SK-N-SH treated with all-trans-retinoic acid at 6 μM for 48 hours (cell line): Measurements from ENCODE around the gene PPA2.

Experiments used
- PATZ1 ChIP-seq: fragments of 250-450 bp; sonication (Bioruptor Pico); IDR thresholded peaks from 2 replicates; pipeline ENCODE4 v1.8.0; 2020; ENCODE audit warnings: mild to moderate bottlenecking, moderate library complexity, borderline replicate concordance
- ZFP3 ChIP-seq: fragments of 250-450 bp; sonication (Bioruptor Pico); IDR thresholded peaks from 2 replicates; pipeline ENCODE4 v1.5.0; 2020; ENCODE audit warnings: mild to moderate bottlenecking, moderate library complexity
- ZNF565 ChIP-seq: fragments of 450-650 bp; formaldehyde crosslinking; conservative IDR thresholded peaks from 2 replicates; pipeline ENCODE4 v1.5.0; 2020; ENCODE audit warnings: low read depth, mild to moderate bottlenecking, moderate library complexity
- ZNF8 ChIP-seq: fragments of 450-650 bp; formaldehyde crosslinking; IDR thresholded peaks from 2 replicates; pipeline ENCODE4 v1.5.0; 2020; ENCODE audit warnings: mild to moderate bottlenecking, moderate library complexity
- TF ChIP-seq, protein P1 (sequence below): fragments of 250-450 bp; sonication (Bioruptor Pico); IDR thresholded peaks from 2 replicates; pipeline ENCODE4 v1.8.0; 2021; ENCODE audit warnings: low read depth, mild to moderate bottlenecking, moderate library complexity, borderline replicate concordance

GRCh38 chr4:105458001-105458400 lies 15.9 kb downstream of the PPA2 start:
- no peak for TF ChIP-seq PATZ1 (CRISPR knock-in tag)
- TF ChIP-seq, protein P1, sequence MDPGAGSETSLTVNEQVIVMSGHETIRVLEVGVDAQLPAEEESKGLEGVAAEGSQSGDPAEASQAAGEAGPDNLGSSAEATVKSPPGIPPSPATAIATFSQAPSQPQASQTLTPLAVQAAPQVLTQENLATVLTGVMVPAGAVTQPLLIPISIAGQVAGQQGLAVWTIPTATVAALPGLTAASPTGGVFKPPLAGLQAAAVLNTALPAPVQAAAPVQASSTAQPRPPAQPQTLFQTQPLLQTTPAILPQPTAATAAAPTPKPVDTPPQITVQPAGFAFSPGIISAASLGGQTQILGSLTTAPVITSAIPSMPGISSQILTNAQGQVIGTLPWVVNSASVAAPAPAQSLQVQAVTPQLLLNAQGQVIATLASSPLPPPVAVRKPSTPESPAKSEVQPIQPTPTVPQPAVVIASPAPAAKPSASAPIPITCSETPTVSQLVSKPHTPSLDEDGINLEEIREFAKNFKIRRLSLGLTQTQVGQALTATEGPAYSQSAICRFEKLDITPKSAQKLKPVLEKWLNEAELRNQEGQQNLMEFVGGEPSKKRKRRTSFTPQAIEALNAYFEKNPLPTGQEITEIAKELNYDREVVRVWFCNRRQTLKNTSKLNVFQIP (CRISPR knock-in tag), result no peak
- no peak for TF ChIP-seq ZNF8 (CRISPR knock-in tag)
- no peak for TF ChIP-seq ZFP3 (CRISPR knock-in tag)
- TF ChIP-seq ZNF565 (CRISPR knock-in tag), result no peak
